ENCODE data around the gene ZGPAT.

GRCh38 chr20:63661108-63661507 is 46.7 kb upstream of the ZGPAT start:
- TF ChIP-seq CTCF (IDR thresholded peaks at IDR 0.05 in 4 of 5, conservative IDR thresholded peaks at IDR 0.05 in 1 of 5) = no peak
- TF ChIP-seq POLR2A (IDR thresholded peaks at IDR 0.05) = no peak
